Measurements from ENCODE around the gene CDC45.

The CDC45 gene

DNA sequence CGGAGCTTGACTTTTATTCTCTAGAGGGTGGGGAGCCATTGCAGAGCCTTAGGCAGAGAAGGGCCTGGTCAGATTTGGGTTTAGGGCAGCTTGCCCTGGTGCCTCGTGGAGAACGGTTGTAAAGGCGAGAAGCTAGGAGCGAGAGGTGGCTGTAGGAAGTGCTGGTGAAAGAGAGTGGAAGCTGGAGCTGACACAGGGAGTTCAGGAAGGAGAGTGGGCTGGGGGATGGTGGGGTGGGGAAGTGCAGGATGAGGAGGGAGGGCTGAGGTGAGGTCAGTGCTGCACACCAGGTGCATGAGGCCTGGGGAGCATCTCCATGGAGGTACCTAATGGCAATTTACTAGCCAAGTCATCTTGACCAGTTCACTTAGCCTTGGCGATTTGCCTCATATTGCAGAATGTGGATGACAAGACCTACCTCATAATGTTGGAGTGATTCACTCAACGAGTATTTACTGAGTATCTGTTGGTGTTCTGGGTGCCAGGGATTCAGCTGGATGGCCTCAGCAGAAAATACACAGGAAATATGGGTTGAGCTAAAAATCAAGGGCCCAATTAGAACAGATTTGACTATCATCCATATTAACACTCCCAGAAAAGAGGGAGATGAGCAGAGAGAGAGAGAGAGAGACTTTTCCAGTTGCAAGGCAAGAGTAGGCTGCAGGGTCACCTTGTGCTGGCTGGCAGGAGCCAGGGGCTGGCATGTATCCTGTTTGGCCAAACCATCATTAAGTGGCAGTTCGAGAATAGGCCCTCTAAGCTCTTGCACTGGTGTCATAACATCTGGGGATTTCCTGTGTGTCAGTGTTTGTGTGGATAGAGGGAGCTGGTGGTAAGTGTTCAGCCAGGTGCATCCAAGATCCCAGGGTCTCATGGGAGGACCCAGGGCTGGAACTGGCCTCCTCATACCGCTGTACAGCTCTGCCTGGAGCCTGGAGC lies 88.9 kb downstream of the CDC45 start:
- TF ChIP-seq MYC (IDR thresholded peaks at IDR 0.05; ENCODE audit: low read depth, low read length) (no peak), POLR2A (IDR thresholded peaks at IDR 0.05; ENCODE audit: extremely low read depth, insufficient read length) (no peak)
- TF ChIP-seq, protein P1, sequence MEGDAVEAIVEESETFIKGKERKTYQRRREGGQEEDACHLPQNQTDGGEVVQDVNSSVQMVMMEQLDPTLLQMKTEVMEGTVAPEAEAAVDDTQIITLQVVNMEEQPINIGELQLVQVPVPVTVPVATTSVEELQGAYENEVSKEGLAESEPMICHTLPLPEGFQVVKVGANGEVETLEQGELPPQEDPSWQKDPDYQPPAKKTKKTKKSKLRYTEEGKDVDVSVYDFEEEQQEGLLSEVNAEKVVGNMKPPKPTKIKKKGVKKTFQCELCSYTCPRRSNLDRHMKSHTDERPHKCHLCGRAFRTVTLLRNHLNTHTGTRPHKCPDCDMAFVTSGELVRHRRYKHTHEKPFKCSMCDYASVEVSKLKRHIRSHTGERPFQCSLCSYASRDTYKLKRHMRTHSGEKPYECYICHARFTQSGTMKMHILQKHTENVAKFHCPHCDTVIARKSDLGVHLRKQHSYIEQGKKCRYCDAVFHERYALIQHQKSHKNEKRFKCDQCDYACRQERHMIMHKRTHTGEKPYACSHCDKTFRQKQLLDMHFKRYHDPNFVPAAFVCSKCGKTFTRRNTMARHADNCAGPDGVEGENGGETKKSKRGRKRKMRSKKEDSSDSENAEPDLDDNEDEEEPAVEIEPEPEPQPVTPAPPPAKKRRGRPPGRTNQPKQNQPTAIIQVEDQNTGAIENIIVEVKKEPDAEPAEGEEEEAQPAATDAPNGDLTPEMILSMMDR (IDR thresholded peaks at IDR 0.05; ENCODE audit: low read depth, low read length), result no peak
- TF ChIP-seq, protein P2, sequence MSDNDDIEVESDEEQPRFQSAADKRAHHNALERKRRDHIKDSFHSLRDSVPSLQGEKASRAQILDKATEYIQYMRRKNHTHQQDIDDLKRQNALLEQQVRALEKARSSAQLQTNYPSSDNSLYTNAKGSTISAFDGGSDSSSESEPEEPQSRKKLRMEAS (IDR thresholded peaks at IDR 0.05; ENCODE audit: low read depth, low read length), result no peak
- H3K4me3 ChIP-seq (ENCODE audit: low read depth, low read length), result no peak overlapping the region
- DNase-seq (ENCODE audit: low read depth), result peak; percentile 26

- TF ChIP-seq, protein P1 (IDR thresholded peaks at IDR 0.05; ENCODE audit: low read depth, low read length), result no peak
- H3K4me3 ChIP-seq (ENCODE audit: low read depth, low read length), result no peak overlapping the region
- no peak for DNase-seq (ENCODE audit: low read depth)
Measured at GRCh38 chr22:19569276-19569640, 89.5 kb downstream of the CDC45 start.

- TF ChIP-seq MYC (IDR thresholded peaks at IDR 0.05; ENCODE audit: low read depth, low read length), result no peak
- H3K4me3 ChIP-seq (ENCODE audit: low read depth, low read length), result no peak overlapping the region
- DNase-seq (ENCODE audit: low read depth), result no peak
Measured at GRCh38 chr22:19569976-19570375, 90.3 kb downstream of the CDC45 start.

Measured in NB4 (cell line).